CD4-positive, alpha-beta T cell treated with Interleukin-17A for 1 hour (primary cell): ENCODE measurements around the gene SPEF1.

Experiments used
- DNase-seq: peaks from one replicate; pipeline ENCODE4 v3.0.0-alpha.2; 2020

The SPEF1 gene

DNA sequence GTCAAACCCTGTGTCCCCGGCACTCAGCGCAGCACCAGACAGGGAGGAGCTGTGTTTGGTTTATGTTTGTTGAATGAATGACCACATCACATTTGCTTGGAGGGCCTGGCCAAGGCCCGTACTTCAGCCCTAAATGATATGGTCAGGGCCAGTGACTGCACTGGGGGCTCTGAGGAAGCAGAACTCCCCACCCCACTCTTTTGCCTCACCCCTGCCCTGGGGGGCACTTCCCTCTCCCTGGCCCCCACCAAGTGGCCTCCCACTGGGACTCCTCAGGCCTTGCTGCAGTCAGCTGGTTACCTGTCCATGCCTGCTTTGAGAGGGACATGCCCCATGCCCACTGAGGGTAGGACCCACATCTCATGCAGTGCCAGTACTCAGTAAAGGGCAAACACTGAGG is 16.6 kb downstream of the SPEF1 start:
- DNase-seq = no peak

DNA sequence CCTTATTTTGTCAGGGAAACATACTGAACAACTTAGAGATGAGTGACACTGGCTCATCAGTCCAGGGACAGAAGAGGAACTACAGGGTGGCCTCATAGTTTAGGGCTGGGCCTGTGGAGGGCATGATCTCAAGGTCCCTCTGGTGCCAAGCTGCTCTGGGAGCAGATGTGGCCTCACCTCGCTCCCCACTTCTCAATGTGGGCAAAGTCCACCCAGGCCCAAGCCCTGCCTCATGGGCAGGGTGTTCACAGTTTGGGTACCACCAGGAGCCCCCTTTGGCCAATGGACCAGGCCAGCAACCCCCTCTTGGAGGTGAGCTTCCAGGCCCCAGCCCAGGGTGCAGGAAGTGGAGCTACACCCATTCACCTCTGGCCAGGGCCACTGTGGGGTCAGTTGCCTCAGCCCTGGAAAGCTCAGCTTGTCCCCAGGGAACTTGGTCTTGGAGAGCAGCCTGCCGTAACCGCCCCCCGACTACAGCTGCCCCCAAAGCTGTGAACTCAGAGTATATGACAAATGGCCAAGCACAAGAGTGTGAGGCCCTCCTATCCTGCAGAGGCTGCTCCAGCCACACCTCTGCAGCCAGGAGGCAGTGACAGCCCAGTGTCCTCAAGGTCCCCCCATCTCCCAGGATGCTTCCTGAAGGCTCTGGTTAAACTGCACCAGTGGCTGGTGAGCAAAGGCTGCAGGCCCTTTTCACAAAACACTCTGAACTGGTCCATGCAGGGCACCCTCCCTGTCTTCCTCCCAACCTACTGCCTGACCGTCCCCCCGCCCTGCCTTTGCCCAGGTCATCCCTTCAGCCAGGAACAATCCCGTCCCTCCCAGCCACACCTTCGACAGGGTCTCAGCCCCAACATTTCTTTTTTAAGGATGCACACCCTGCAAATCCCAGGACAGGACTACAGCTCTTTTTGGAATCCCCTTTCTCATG is 17.3 kb downstream of the SPEF1 start:
- DNase-seq = no peak

DNA sequence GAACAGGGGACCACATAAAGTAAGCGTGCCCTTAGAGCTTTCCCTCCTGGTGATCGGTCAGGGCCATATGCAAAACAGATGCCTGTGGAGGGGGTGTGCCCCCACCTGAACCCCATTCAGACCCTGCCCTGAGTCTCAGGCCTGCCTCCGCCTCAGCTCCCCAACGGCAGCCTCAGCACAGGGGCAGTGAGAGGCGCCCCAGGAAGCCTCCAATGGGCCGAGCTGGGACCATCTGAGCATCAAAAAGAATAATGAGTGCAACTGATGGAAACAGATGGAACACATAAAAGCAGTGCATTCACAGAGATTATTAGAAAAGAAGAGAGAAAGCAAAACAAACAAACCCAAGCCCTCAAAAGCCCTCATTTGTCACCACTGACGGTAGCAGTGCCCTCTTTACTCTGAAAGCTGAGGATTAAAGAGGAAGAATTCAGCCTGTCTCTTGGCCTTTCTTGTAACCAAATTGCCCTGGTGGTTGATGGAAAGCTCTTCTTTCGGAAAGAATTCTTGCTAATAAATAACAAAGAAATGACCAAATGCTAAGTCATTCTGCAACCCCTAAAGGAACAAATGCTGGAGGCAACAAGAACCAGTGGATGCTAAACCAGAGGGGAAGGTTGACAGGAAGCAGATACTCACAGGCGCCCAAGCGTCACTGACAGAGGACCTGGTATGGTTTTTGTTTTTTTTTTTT is 20.4 kb downstream of the SPEF1 start:
- no peak for DNase-seq

DNA sequence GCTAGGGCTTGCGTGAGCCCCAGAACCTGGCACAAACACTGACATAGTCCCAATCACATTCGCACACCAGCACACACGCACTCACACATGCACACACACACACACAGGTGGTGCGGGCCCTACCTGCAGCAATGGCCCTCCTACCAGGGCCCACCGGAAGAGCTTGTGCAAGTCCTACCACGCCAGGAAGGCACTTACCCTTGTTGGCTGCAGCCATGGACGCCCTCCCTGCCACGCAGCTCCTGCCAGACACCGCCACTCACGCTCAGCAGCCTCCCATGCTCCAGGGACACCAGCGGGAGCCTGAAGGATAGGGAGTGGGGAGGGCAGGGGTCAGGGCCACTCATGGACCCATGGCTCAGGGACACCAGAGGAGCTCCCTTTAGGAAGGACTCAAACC is 21.4 kb downstream of the SPEF1 start:
- no peak for DNase-seq

DNA sequence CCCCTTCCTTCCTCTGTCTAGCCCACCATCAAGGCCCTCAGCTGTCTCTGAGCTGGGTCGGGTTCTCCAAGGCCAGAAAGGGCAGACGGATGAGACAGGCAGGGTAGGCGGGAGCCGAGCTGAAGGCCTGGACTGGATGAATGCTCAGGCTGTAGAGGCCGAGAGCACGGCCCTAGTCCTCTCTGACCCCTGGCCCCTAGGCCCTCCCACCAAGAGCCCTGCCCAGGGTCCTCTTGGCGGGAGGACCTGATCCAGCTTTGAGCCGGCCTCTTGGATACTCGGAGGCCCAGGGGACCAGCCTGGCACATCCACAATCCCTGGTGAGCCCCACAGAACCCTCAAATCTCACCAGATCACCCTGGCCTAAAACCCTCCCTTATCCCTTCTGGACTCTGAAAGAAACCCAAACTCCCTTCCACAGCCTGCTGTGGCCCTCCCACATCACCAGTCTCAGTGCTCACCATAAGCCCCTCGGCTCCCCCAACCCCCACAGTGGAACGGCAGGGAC is 21.9 kb downstream of the SPEF1 start:
- no peak for DNase-seq

DNA sequence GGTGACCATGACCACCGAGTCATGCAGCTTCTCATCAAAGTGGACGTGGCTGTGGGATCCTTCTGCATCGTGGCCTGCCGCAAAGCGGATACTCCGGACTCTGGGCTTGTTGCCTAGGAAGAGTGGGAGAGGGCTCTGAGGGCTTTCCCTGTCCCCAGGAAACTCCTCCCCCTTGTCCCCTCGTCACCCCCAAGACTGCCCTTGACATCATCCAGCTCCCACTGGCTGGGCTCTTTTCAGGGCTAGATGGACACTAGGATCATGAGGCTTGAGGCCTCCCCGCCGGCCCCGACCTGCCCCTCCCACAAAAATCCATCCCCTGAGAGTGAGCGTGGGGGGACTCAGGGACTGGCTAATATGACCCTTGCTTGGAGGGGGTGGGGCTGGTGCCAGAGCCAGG is 22.7 kb downstream of the SPEF1 start:
- DNase-seq = no peak

DNA sequence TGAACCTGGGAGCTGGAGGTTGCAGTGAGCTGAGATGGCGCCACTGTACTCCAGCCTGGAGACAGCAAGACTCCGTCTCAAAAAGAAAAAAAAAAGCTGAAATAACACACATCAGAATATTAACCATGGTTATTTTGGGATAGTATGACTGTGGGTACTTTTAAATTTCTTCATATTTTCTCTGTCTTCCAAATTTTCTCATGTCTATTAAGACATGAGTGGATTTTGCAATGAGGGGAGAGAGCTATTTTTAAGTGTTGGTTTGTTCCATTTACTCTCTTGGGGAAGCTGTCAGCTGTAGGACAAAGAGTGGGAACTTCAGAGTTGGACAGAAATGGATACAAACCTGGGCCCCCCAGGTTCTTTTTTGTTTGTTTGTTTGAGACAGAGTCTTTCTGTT is 24.0 kb downstream of the SPEF1 start:
- no peak for DNase-seq

DNA sequence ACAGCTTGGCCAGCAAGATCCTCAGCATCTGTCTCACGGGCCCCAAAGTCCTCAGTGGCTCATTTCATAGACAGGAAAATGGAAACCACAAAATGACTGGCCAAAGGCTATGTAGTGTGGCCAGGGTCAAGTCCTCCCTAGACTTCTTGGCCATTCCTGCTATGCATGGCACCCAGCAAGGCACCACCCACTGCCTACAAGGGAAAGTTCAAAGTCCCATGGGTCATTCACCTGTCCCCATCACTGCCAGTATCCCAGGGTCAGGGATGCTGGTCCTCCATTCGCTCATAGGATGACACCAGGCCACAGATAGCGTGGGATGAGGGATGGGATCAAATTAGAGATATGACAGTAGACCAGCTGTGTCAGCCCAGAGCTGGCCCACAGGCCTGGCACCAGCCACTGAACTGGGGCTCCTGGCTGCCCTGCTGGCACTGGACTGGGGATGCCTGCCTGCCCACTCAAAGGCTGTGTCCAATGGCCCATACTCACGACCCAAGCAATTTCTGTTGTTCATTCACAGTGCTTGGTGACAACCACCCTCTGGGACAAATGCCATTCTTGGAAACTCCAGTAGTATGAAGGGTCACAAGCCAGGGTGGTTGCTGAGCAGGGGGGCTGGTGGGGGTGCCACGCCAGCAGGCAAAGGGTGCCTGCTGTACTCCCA is 25.3 kb downstream of the SPEF1 start:
- no peak for DNase-seq

DNA sequence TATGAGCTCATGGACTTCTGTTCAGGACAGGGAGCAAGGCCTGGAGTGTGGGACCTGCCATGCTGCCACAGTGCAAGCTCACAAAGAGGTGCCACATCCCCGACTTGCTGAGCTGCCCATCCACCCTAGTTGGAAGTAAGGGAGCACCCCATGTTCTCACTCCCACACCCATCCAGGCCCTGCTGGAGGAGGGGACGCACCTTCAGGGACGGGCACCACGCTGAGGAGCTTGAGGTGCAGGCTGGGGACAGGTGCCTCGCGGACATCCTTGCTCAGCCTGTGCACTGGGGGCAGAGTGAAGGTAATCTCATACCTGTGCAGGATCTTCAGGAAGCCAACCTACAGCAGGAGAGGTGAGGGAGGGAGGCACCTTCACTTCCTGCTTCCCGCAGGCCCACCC is 26.0 kb downstream of the SPEF1 start:
- DNase-seq = no peak

DNA sequence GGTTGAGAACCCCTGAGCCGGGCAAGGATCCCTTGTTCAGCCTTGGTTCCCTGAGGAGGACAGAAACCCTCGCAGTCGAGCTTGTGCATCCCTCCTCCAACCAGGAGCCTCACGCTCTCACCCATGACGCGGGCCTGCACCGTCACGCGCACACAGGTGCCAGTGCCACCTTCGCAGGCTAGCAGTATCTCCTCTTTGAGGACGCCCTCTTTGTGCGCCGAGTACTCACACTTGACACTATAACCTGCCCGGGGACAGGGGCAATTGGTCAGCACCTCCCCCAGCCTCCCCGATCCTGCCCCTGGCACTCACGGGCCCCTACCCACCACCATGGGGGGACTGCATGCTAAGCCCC is 27.0 kb downstream of the SPEF1 start:
- no peak for DNase-seq

DNA sequence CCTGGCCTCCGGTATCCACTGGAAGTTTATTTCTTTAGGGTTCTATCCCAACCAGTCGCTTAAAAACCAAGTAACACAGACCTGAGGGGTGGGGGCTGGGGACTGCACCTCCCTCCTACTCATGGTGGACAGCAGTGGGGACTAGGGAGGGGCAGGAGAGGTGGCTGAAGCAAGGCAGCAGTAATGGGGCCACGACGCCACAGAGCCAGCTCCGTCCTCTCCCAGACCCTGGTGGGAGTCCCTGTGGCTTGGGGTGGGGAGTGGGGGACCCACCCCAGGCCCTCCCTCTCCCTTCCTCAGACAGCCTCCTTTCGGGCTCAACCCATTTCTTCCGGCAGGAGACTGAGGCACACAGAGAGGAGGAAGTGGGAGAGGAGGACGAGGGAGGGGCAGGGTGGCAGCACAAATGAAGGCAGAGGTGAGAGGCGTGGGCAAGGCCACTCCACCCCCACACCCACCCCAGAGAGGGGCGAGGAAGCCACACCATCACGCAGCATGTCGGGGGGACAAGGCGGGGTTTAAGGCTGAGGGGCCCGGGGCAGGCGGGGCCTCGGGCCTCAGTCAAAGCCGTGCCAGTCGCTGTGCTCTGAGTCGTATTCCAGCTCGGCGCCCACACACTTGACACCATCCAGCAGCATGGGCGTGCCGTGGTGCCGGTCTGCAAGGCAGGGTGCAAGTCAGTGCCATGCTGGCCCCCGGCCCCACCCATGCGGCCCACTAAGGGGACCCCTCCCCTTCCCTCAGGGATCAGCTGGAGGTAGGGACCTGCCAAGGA is 27.6 kb downstream of the SPEF1 start:
- DNase-seq = no peak

DNA sequence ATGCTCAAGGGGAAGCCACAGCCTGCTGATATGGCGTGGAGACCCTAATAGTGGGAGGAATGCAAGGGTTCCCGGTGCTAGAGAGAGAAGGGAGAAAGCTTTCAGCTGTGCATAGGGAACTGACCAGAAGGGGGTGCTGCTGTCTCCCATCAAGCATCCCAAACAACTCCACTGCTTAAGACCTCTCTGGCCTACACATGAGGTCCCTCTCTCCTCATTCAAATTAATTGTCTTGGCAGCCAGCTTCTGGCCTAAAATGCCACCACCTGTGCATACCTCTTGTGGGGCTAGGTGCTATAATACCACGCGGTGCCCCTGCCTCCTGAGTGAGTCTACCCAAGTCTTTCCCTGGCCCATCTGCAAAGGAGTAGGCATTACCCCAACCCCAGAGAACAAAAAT is 28.1 kb downstream of the SPEF1 start:
- peak; percentile 75 for DNase-seq

DNA sequence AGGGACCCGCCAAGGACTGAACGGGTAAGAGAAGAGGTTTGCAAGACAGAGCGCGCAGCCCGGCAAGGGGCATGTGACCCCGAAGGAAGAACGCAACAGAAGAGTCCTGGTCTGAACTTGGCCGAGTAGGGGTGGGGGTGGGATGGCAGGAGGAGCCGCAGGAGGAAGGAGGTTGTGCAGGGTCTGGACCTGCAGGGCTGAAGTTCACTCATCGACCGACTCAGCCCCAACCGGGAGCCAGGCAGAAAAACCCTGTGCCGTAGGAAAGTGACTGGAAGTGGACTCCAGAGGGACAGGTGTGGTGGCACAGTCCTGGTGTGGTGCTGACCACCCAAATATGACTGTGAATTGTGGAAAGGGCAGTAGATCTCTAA is 28.9 kb downstream of the SPEF1 start:
- no peak for DNase-seq

DNA sequence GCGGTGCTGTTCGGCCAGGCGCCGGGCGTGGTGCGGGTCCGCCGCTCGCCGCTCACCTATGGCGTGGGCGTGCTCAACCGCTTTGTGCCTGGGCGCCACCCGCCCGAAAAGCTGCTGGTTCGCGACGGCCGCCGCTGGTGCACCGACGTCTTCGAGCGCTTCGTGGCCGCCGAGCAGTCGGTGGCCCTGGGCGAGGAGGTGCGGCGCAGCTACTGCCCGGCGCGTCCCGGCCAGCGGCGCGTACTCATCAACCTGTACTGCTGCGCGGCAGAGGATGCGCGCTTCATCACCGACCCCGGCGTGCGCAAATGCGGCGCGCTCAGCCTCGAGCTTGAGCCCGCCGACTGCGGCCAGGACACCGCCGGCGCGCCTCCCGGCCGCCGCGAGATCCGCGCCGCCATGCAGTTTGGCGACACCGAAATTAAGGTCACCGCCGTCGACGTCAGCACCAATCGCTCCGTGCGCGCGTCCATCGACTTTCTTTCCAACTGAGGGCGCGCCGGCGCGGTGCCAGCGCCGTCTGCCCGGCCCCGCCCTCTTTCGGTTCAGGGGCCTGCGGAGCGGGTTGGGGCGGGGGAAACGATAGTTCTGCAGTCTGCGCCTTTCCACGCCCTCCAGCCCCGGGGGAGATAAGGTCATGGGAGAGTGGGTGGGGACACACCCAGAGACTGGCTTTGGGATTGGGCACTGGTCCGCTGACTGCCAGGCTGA is 29.4 kb downstream of the SPEF1 start:
- DNase-seq = peak; percentile 70

DNA sequence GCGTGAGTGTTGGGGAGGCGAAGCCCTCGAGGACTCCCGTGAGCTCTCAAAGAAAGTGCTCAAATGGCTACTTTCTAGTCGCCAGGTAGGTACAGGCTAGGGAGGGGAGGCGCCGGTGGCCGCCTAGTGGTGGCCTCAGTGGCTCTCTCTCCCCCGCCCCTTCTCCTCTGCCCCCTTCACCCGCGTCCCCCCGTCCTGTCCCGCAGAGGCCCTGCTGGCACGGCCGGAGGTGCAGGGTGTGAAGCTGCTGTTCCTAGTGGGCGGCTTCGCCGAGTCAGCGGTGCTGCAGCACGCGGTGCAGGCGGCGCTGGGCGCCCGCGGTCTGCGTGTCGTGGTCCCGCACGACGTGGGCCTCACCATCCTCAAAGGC is 30.0 kb downstream of the SPEF1 start:
- no peak for DNase-seq

DNA sequence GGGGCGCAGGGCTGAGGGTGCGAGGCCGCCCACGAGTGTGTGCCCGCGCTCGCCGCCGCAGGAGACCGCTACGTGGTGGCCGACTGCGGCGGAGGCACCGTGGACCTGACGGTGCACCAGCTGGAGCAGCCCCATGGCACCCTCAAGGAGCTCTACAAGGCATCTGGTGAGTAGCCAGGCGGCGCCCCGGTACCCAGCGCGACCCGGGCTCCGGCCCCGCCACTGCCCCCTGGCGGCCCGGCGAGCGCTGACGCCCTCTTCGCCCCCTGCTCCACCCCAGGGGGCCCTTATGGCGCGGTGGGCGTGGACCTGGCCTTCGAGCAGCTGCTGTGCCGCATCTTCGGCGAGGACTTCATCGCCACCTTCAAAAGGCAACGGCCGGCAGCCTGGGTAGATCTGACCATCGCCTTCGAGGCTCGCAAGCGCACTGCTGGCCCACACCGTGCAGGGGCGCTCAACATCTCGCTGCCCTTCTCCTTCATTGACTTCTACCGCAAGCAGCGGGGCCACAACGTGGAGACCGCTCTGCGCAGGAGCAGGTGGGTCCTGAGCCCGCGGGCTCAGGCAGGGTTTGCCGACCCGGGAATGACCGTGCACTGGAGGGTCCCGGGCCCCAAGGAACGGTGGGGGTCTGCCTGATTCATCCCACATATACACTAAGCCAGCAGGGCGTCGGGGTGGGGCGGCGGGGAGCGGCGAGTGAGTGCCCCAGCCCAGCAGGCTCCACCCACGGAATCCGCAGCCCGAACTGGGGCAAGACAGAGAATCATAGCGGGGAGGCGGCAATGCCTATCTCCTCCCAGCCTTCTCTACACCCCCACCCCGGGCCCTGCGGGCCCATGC is 31.3 kb downstream of the SPEF1 start:
- peak; percentile 19 for DNase-seq

DNA sequence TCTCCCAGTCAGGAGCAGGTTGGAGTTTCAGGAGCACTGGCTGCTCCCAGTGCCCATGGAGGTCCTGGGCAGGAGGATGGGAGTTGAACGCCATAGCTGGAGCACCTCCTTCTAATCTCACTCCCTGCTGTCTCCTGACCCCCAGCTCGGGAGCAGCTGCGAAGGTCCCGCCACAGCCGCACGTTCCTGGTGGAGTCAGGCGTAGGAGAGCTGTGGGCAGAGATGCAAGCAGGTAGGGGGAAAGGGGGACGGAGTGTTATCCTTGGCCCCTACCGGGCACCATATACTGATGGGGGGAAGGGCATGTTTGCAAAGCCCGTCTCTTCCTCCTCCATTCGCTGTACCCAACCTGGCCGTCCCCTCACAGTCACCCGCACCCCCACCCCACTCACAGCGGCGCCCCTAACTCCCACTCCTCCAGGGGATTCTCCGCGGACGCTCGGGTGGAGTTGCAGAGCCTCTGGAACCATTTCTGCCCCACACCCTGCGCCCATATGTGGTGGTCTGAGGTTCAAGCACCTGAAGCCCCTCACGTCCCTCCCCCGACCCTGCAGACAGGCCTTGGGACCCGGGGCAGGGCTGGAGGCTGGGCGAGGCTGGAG is 32.1 kb downstream of the SPEF1 start:
- no peak for DNase-seq

DNA sequence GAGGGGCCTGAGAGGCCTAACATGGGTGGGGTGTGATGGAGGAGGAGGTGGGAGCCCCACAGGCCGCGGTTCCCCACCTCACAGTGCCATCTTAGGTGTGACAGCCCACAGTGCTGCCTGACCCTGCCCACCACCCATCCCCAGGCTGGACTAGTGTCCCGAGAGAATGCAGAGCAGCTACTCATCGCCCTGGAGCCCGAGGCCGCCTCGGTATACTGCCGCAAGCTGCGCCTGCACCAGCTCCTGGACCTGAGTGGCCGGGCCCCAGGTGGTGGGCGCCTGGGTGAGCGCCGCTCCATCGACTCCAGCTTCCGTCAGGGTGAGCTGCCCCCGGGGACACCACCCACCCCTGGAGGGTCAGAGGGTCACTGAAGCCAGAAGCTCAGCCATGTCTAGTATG is 33.2 kb downstream of the SPEF1 start:
- DNase-seq = no peak

DNA sequence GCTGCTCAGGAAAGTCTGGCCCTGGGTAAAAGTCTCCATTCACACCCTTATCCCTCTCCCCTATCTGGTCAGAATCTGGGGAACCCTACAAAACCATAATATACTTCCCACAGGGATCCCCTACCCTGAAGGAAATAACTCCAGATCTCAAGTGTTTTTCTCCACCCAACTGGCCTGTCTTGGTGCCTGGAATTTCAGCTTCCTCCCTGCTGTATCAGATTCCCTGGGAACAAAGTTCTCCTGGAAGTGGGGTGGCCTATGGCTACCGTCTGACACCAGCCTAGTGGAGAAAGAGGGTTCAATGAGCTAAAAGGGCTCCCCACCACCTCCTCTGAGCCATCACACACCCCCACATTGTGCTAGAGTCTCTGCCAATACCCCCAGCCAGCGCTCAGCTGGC is 33.8 kb downstream of the SPEF1 start:
- DNase-seq = no peak

DNA sequence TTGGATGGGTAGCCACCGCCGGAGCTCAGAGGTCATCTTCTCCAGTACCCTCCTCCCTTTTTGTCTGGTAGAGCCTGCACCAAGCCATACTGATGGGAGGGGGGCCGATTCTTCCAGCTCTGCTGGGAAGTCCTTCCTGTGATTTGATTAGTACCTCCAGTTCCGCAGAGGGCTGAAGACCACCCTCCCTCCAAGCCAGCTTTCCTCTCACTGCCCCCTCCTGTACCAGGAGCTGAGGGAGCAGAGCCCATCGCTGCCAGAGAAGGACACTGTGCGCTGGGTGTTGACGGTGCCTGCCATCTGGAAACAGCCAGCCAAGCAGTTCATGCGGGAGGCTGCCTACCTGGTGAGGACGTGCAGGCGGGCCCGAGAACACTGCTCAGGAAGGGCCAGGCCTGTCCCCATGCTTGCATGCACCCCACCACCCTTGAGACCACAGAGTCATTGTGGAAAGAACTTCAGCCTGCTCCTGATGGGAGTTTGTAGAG is 35.5 kb downstream of the SPEF1 start:
- DNase-seq = no peak
